Measurements from ENCODE around the gene ATG9B. TPM values are rescaled to one million over a fixed set of nuclear protein-coding genes. Genes with fewer than 3 reads are reported as not detected.

ATG9B gene
- polyA plus RNA-seq, 2 donors = 36.0 to 143 TPM

- H3K9me3 ChIP-seq (ENCODE audit: control insufficient read depth in 2 of 2, insufficient read depth in 1 of 2, low read depth in 1 of 2, low read length in 1 of 2) = no peaks in the 10 kb centered on the region
- no peaks in the 10 kb centered on the region for H3K27me3 ChIP-seq (ENCODE audit: control insufficient read depth in 1 of 2, insufficient read depth in 2 of 2, low read length in 2 of 2)
- 80 to 88% methylated on average over 14 of the region's 14 CpGs for WGBS, 2 donors
- H3K27ac ChIP-seq (ENCODE audit: low read depth in 2 of 2, low read length in 1 of 2) = no peak overlapping the region
- H3K36me3 ChIP-seq (ENCODE audit: control insufficient read depth in 2 of 2, insufficient read depth in 2 of 2, low read length in 1 of 2) = peaks cover 3 to 52% of the 10 kb centered on the region in 2 donors
- no peak overlapping the region for H3K4me3 ChIP-seq (ENCODE audit: low read depth in 1 of 2, low read length in 2 of 2)
- peaks cover 11 to 21% of the 10 kb centered on the region in 2 donors for H3K4me1 ChIP-seq (ENCODE audit: control insufficient read depth in 2 of 2, insufficient read depth in 2 of 2, low read length in 1 of 2)
Measured at GRCh38 chr7:151065516-151065915, 41.2 kb upstream of the ATG9B start.

- peaks cover 11 to 25% of the 10 kb centered on the region in 2 donors for H3K4me1 ChIP-seq (ENCODE audit: control insufficient read depth in 2 of 2, insufficient read depth in 2 of 2, low read length in 1 of 2)
- no peak overlapping the region for H3K4me3 ChIP-seq (ENCODE audit: low read depth in 1 of 2, low read length in 2 of 2)
- H3K36me3 ChIP-seq (ENCODE audit: control insufficient read depth in 2 of 2, insufficient read depth in 2 of 2, low read length in 1 of 2) = peaks cover 3 to 46% of the 10 kb centered on the region in 2 donors
- no peak overlapping the region for H3K27ac ChIP-seq (ENCODE audit: low read depth in 2 of 2, low read length in 1 of 2)
- H3K9me3 ChIP-seq (ENCODE audit: control insufficient read depth in 2 of 2, insufficient read depth in 1 of 2, low read depth in 1 of 2, low read length in 1 of 2) = no peaks in the 10 kb centered on the region
- no peaks in the 10 kb centered on the region for H3K27me3 ChIP-seq (ENCODE audit: control insufficient read depth in 1 of 2, insufficient read depth in 2 of 2, low read length in 2 of 2)
- WGBS, 2 donors = 87 to 88% methylated on average over 6 of the region's 6 CpGs
Measured at GRCh38 chr7:151064993-151065392, 40.7 kb upstream of the ATG9B start.

- 94 to 98% methylated on average over 18 of the region's 18 CpGs for WGBS, 2 donors
- no peak overlapping the region for H3K4me3 ChIP-seq (ENCODE audit: low read depth in 1 of 2, low read length in 2 of 2)
- peaks cover 11 to 25% of the 10 kb centered on the region in 2 donors for H3K4me1 ChIP-seq (ENCODE audit: control insufficient read depth in 2 of 2, insufficient read depth in 2 of 2, low read length in 1 of 2)
- H3K27ac ChIP-seq (ENCODE audit: low read depth in 2 of 2, low read length in 1 of 2) = no peak overlapping the region
- H3K27me3 ChIP-seq (ENCODE audit: control insufficient read depth in 1 of 2, insufficient read depth in 2 of 2, low read length in 2 of 2) = no peaks in the 10 kb centered on the region
- no peaks in the 10 kb centered on the region for H3K9me3 ChIP-seq (ENCODE audit: control insufficient read depth in 2 of 2, insufficient read depth in 1 of 2, low read depth in 1 of 2, low read length in 1 of 2)
- peaks cover 3 to 41% of the 10 kb centered on the region in 2 donors for H3K36me3 ChIP-seq (ENCODE audit: control insufficient read depth in 2 of 2, insufficient read depth in 2 of 2, low read length in 1 of 2)
Measured at GRCh38 chr7:151064454-151064853, 40.2 kb upstream of the ATG9B start.

GRCh38 chr7:151063212-151063561 is 38.9 kb upstream of the ATG9B start:
- H3K36me3 ChIP-seq (ENCODE audit: control insufficient read depth in 2 of 2, insufficient read depth in 2 of 2, low read length in 1 of 2) = peaks cover 3 to 39% of the 10 kb centered on the region in 2 donors
- H3K27ac ChIP-seq (ENCODE audit: low read depth in 2 of 2, low read length in 1 of 2) = peak overlapping the region; percentile 68 to 72
- H3K4me3 ChIP-seq (ENCODE audit: low read depth in 1 of 2, low read length in 2 of 2) = no peak overlapping the region
- 34 to 36% methylated on average over 11 of the region's 11 CpGs for WGBS, 2 donors
- no peaks in the 10 kb centered on the region for H3K27me3 ChIP-seq (ENCODE audit: control insufficient read depth in 1 of 2, insufficient read depth in 2 of 2, low read length in 2 of 2)
- peaks cover 11 to 27% of the 10 kb centered on the region in 2 donors for H3K4me1 ChIP-seq (ENCODE audit: control insufficient read depth in 2 of 2, insufficient read depth in 2 of 2, low read length in 1 of 2)
- H3K9me3 ChIP-seq (ENCODE audit: control insufficient read depth in 2 of 2, insufficient read depth in 1 of 2, low read depth in 1 of 2, low read length in 1 of 2) = no peaks in the 10 kb centered on the region

GRCh38 chr7:151062399-151063211 is 38.3 kb upstream of the ATG9B start:
- no peaks in the 10 kb centered on the region for H3K9me3 ChIP-seq (ENCODE audit: control insufficient read depth in 2 of 2, insufficient read depth in 1 of 2, low read depth in 1 of 2, low read length in 1 of 2)
- H3K4me3 ChIP-seq (ENCODE audit: low read depth in 1 of 2, low read length in 2 of 2) = no peak overlapping the region
- H3K4me1 ChIP-seq (ENCODE audit: control insufficient read depth in 2 of 2, insufficient read depth in 2 of 2, low read length in 1 of 2) = peaks cover 11 to 27% of the 10 kb centered on the region in 2 donors
- H3K27me3 ChIP-seq (ENCODE audit: control insufficient read depth in 1 of 2, insufficient read depth in 2 of 2, low read length in 2 of 2) = no peaks in the 10 kb centered on the region
- peaks cover 2 to 35% of the 10 kb centered on the region in 2 donors for H3K36me3 ChIP-seq (ENCODE audit: control insufficient read depth in 2 of 2, insufficient read depth in 2 of 2, low read length in 1 of 2)
- peak overlapping the region; percentile 68 to 72 for H3K27ac ChIP-seq (ENCODE audit: low read depth in 2 of 2, low read length in 1 of 2)
- WGBS, 2 donors = 37 to 53% methylated on average over 38 to 43 of the region's 43 CpGs

GRCh38 chr7:151062111-151062398 is 37.8 kb upstream of the ATG9B start:
- WGBS, 2 donors = 59 to 80% methylated on average over 8 to 11 of the region's 11 CpGs
- H3K4me3 ChIP-seq (ENCODE audit: low read depth in 1 of 2, low read length in 2 of 2) = no peak overlapping the region
- H3K27me3 ChIP-seq (ENCODE audit: control insufficient read depth in 1 of 2, insufficient read depth in 2 of 2, low read length in 2 of 2) = no peaks in the 10 kb centered on the region
- H3K9me3 ChIP-seq (ENCODE audit: control insufficient read depth in 2 of 2, insufficient read depth in 1 of 2, low read depth in 1 of 2, low read length in 1 of 2) = no peaks in the 10 kb centered on the region
- peaks cover 12 to 28% of the 10 kb centered on the region in 2 donors for H3K4me1 ChIP-seq (ENCODE audit: control insufficient read depth in 2 of 2, insufficient read depth in 2 of 2, low read length in 1 of 2)
- H3K27ac ChIP-seq (ENCODE audit: low read depth in 2 of 2, low read length in 1 of 2) = no peak overlapping the region
- H3K36me3 ChIP-seq (ENCODE audit: control insufficient read depth in 2 of 2, insufficient read depth in 2 of 2, low read length in 1 of 2) = peaks cover 0 to 30% of the 10 kb centered on the region in 2 donors

- Histone ChIP-seq H3K36me3 (ENCODE audit: control insufficient read depth in 2 of 2, insufficient read depth in 2 of 2, low read length in 1 of 2) (peaks cover 0 to 25% of the 10 kb centered on the region in 2 donors), H3K27me3 (ENCODE audit: control insufficient read depth in 1 of 2, insufficient read depth in 2 of 2, low read length in 2 of 2) (no peaks in the 10 kb centered on the region), H3K9me3 (ENCODE audit: control insufficient read depth in 2 of 2, insufficient read depth in 1 of 2, low read depth in 1 of 2, low read length in 1 of 2) (no peaks in the 10 kb centered on the region), H3K4me1 (ENCODE audit: control insufficient read depth in 2 of 2, insufficient read depth in 2 of 2, low read length in 1 of 2) (peaks cover 16 to 30% of the 10 kb centered on the region in 2 donors), H3K4me3 (ENCODE audit: low read depth in 1 of 2, low read length in 2 of 2) (no peak overlapping the region), H3K27ac (ENCODE audit: low read depth in 2 of 2, low read length in 1 of 2) (peak overlapping the region in 1 of 2 donors; percentile 17)
- 63 to 68% methylated on average over 31 to 33 of the region's 33 CpGs for WGBS, 2 donors
Measured at GRCh38 chr7:151061213-151062110, 37.2 kb upstream of the ATG9B start.

GRCh38 chr7:151060416-151061212 is 36.3 kb upstream of the ATG9B start:
- H3K9me3 ChIP-seq (ENCODE audit: control insufficient read depth in 2 of 2, insufficient read depth in 1 of 2, low read depth in 1 of 2, low read length in 1 of 2) = no peaks in the 10 kb centered on the region
- H3K4me3 ChIP-seq (ENCODE audit: low read depth in 1 of 2, low read length in 2 of 2) = peak overlapping the region; percentile 77 to 84
- peaks cover 16 to 30% of the 10 kb centered on the region in 2 donors for H3K4me1 ChIP-seq (ENCODE audit: control insufficient read depth in 2 of 2, insufficient read depth in 2 of 2, low read length in 1 of 2)
- 9% methylated on average over 20 to 21 of the region's 21 CpGs for WGBS, 2 donors
- H3K36me3 ChIP-seq (ENCODE audit: control insufficient read depth in 2 of 2, insufficient read depth in 2 of 2, low read length in 1 of 2) = peaks cover 0 to 18% of the 10 kb centered on the region in 2 donors
- H3K27ac ChIP-seq (ENCODE audit: low read depth in 2 of 2, low read length in 1 of 2) = peak overlapping the region; percentile 17 to 43
- H3K27me3 ChIP-seq (ENCODE audit: control insufficient read depth in 1 of 2, insufficient read depth in 2 of 2, low read length in 2 of 2) = no peaks in the 10 kb centered on the region

GRCh38 chr7:151060113-151060415 is 35.8 kb upstream of the ATG9B start:
- H3K27ac ChIP-seq (ENCODE audit: low read depth in 2 of 2, low read length in 1 of 2) = peak overlapping the region in 1 of 2 donors; percentile 99
- peaks cover 16 to 30% of the 10 kb centered on the region in 2 donors for H3K4me1 ChIP-seq (ENCODE audit: control insufficient read depth in 2 of 2, insufficient read depth in 2 of 2, low read length in 1 of 2)
- H3K4me3 ChIP-seq (ENCODE audit: low read depth in 1 of 2, low read length in 2 of 2) = peak overlapping the region; percentile 77 to 84
- H3K36me3 ChIP-seq (ENCODE audit: control insufficient read depth in 2 of 2, insufficient read depth in 2 of 2, low read length in 1 of 2) = peaks cover 0 to 13% of the 10 kb centered on the region in 2 donors
- H3K9me3 ChIP-seq (ENCODE audit: control insufficient read depth in 2 of 2, insufficient read depth in 1 of 2, low read depth in 1 of 2, low read length in 1 of 2) = no peaks in the 10 kb centered on the region
- H3K27me3 ChIP-seq (ENCODE audit: control insufficient read depth in 1 of 2, insufficient read depth in 2 of 2, low read length in 2 of 2) = no peaks in the 10 kb centered on the region
- 2% methylated on average over 17 of the region's 17 CpGs for WGBS, 2 donors

Measured in esophagus (tissue), 2 donors.